Skeletal muscle tissue (tissue), 4 donors: ENCODE data around the gene FRAT1. TPM values are rescaled to one million over a fixed set of nuclear protein-coding genes. Genes with fewer than 3 reads are reported as not detected.

Experiments
- H3K27ac ChIP-seq: one replicate; pipeline ENCODE4 v1.7.0; 2013; ENCODE audit warnings: mild to moderate bottlenecking, low read depth, low read length, inconsistent platforms
- H3K27me3 ChIP-seq, 3 donors: one replicate each; pipeline ENCODE4 v1.7.0; 2013; ENCODE audit warnings: low read length in 3 of 3; ENCODE audit not compliant: control insufficient read depth in 3 of 3, insufficient read depth in 3 of 3
- H3K36me3 ChIP-seq, 3 donors: one replicate each; pipeline ENCODE4 v1.7.0; 2013; ENCODE audit warnings: low read length in 3 of 3; ENCODE audit not compliant: control insufficient read depth in 3 of 3, insufficient read depth in 3 of 3
- H3K4me1 ChIP-seq, 3 donors: one replicate each; pipeline ENCODE4 v1.7.0; 2013; ENCODE audit warnings: low read length in 3 of 3, mild to moderate bottlenecking in 3 of 3; ENCODE audit not compliant: control insufficient read depth in 3 of 3, insufficient read depth in 3 of 3
- H3K4me3 ChIP-seq, 3 donors: one replicate each; pipeline ENCODE4 v1.7.0; 2013; ENCODE audit warnings: low read length in 3 of 3
- H3K9ac ChIP-seq, 3 donors: one replicate each; pipeline ENCODE4 v1.7.0; 2013; ENCODE audit warnings: low read length in 3 of 3, mild to moderate bottlenecking in 3 of 3, moderate library complexity in 2 of 3, low read depth in 1 of 3
- H3K9me3 ChIP-seq, 3 donors: one replicate each; pipeline ENCODE4 v1.7.0; 2013; ENCODE audit warnings: low read length in 3 of 3; ENCODE audit not compliant: control insufficient read depth in 3 of 3
- total RNA-seq: library from RNA; depleted of rRNA; stranded (reverse); fragments of >200 nt; gene quantifications from one replicate; pipeline ENCODE4 v1.2.3, GENCODE V29; 2014
- donor health status: Osteomylitis.

The FRAT1 gene
- total RNA-seq, 1 donor from 2014 or later = 2.1 TPM

- H3K36me3 ChIP-seq = peaks cover 0 to 7% (median 6%) of the 10 kb centered on the region in 3 donors
- H3K9ac ChIP-seq = no peak overlapping the region
- peaks cover 13 to 21% (median 15%) of the 10 kb centered on the region in 3 donors for H3K4me1 ChIP-seq
- no peaks in the 10 kb centered on the region for H3K9me3 ChIP-seq
- no peak overlapping the region for H3K27ac ChIP-seq
- no peak overlapping the region for H3K4me3 ChIP-seq
- H3K27me3 ChIP-seq = no peaks in the 10 kb centered on the region
Measured at GRCh38 chr10:97325754-97326153, 6.7 kb downstream of the FRAT1 start.

GRCh38 chr10:97327348-97328294 lies 8.6 kb downstream of the FRAT1 start:
- Histone ChIP-seq H3K27ac (no peak overlapping the region), H3K4me3 (no peak overlapping the region), H3K9me3 (no peaks in the 10 kb centered on the region), H3K27me3 (no peaks in the 10 kb centered on the region), H3K9ac (no peak overlapping the region), H3K36me3 (peaks cover 0 to 7% (median 6%) of the 10 kb centered on the region in 3 donors), H3K4me1 (peaks cover 13 to 22% (median 14%) of the 10 kb centered on the region in 3 donors)

DNA sequence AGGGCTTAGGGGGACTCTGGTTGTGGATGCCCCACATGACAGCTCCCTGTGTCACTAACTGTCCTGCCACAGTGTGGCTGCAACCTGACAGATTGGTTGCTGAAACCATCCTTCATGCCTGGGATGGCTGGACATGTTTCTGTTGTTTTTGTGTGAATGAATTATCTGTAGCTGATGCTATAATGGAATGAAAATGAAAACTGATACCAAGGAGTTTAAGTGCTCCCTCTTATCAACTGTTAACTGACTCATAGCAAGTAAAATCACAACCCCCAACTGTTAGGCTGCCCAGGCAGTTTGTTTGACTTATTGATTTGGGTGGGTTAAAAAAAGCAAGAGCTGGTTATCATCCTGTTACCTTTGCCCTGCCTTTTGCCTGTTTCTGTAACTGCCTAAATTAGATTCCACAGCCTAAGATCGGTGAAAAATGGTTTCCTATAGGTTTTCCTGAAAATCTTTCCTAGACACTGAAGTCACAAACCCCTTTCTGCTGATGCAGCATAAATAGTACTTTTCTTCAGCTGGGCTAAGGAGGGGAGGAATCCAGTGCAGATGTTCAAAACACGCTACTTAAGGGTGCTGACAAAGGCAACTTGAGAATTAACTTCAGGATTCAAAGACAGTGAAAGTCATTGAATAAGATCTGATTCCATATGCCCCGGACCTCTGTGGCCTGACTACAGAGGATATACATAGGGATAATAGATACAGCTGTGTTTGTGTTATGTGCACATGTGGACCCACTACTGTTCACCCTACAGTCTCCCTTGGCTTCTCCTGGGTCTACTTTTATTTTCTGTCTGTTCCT lies 9.8 kb downstream of the FRAT1 start:
- peaks cover 17 to 29% (median 24%) of the 10 kb centered on the region in 3 donors for H3K4me1 ChIP-seq
- H3K27me3 ChIP-seq = no peaks in the 10 kb centered on the region
- H3K9me3 ChIP-seq = no peaks in the 10 kb centered on the region
- H3K27ac ChIP-seq = no peak overlapping the region
- no peak overlapping the region for H3K9ac ChIP-seq
- H3K36me3 ChIP-seq = peaks cover 0 to 7% (median 6%) of the 10 kb centered on the region in 3 donors
- no peak overlapping the region for H3K4me3 ChIP-seq

- Histone ChIP-seq H3K27me3 (no peaks in the 10 kb centered on the region), H3K4me3 (no peak overlapping the region), H3K36me3 (peaks cover 0 to 7% (median 6%) of the 10 kb centered on the region in 3 donors), H3K27ac (no peak overlapping the region), H3K4me1 (peaks cover 17 to 29% (median 24%) of the 10 kb centered on the region in 3 donors), H3K9ac (no peak overlapping the region), H3K9me3 (no peaks in the 10 kb centered on the region)
Measured at GRCh38 chr10:97329766-97330165, 10.7 kb downstream of the FRAT1 start.

- Histone ChIP-seq H3K27me3 (no peaks in the 10 kb centered on the region), H3K9me3 (no peaks in the 10 kb centered on the region), H3K36me3 (peaks cover 0 to 7% (median 6%) of the 10 kb centered on the region in 3 donors), H3K27ac (no peak overlapping the region), H3K9ac (no peak overlapping the region), H3K4me1 (peaks cover 21 to 29% (median 24%) of the 10 kb centered on the region in 3 donors), H3K4me3 (peak overlapping the region in 2 of 3 donors; percentile 23 to 83)
Measured at GRCh38 chr10:97331153-97331703, 12.2 kb downstream of the FRAT1 start.

GRCh38 chr10:97332591-97333350 lies 13.7 kb downstream of the FRAT1 start:
- Histone ChIP-seq H3K4me3 (peak overlapping the region; percentile 83 to 88 (median 85)), H3K9ac (peak overlapping the region; percentile 78 to 91 (median 82)), H3K27me3 (no peaks in the 10 kb centered on the region), H3K27ac (peak overlapping the region; percentile 77), H3K9me3 (no peaks in the 10 kb centered on the region), H3K36me3 (peaks cover 0 to 7% (median 6%) of the 10 kb centered on the region in 3 donors), H3K4me1 (peaks cover 27 to 36% (median 29%) of the 10 kb centered on the region in 3 donors)

DNA sequence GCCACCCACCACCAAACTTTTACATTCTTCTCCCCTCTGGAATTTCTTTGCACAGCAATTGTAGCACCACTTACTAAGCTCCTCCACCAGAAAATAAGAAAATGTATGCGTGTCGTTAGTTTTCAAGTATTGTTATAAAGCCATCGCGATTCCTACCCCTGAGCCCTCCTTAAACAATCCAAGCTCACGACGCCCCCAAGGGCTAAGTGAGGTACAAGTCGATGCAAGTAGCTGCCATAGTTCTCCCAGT lies 14.2 kb downstream of the FRAT1 start:
- H3K4me1 ChIP-seq = peaks cover 27 to 36% (median 29%) of the 10 kb centered on the region in 3 donors
- peak overlapping the region; percentile 83 to 88 (median 85) for H3K4me3 ChIP-seq
- H3K27me3 ChIP-seq = no peaks in the 10 kb centered on the region
- no peaks in the 10 kb centered on the region for H3K9me3 ChIP-seq
- H3K36me3 ChIP-seq = peaks cover 0 to 7% (median 6%) of the 10 kb centered on the region in 3 donors
- peak overlapping the region; percentile 78 to 91 (median 82) for H3K9ac ChIP-seq
- peak overlapping the region; percentile 77 for H3K27ac ChIP-seq

DNA sequence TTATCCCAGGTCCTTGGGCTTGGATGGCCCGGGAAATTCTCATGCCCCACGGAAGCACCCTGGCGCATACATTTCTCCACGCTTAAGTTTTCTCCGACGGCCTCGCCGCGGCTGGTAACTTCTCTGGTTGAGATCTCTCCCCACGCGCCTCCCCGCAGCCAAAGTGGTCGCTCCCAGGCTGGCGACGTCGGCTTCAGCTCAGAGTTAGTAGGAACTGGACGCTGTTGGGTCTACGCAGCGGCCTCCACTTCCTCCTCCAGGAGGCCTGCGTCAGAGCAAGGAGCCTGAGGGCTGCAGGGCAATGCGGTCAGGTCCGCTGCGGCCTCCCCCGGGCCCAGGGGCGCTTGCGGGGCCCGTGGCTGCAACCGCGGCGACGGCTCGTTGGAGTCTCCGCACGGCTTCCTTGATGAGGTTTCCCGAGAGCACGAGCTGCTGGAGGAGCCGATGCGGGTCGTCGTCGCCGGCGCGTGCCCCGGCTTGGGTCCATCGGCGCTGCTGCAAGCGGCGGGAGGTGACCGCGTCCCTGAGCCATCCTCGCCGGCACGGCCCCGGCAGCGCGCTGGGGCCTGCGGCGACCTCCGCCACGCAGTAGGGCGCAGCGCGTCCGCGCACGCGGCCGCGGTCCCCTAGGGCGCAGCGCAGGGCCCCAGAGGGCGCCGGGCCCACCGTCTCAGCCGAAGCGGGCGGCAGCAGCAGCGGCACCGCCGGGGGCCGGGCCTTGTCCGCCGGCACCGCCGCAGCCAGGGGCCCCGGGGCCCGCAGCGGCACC lies 14.7 kb downstream of the FRAT1 start:
- Histone ChIP-seq H3K27me3 (no peaks in the 10 kb centered on the region), H3K36me3 (peaks cover 0 to 6% (median 3%) of the 10 kb centered on the region in 3 donors), H3K9ac (peak overlapping the region; percentile 82 to 93 (median 91)), H3K4me3 (peak overlapping the region; percentile 83 to 88 (median 85)), H3K27ac (peak overlapping the region; percentile 93), H3K9me3 (no peaks in the 10 kb centered on the region), H3K4me1 (peaks cover 27 to 36% (median 29%) of the 10 kb centered on the region in 3 donors)
